DND-41 (cell line): ENCODE data around the gene TGFA.

Source experiments
- ATAC-seq: fragments of 200-7000 bp; cut with Tn5 transposase; 3 replicates; pipeline ENCODE4 v1.9.1; 2021; ENCODE audit warnings: low read depth; ENCODE audit not compliant: insufficient read depth
- DNase-seq: peaks from one replicate; pipeline ENCODE4 v3.0.0-alpha.2; 2020
- H2AFZ ChIP-seq: 2 replicates; pipeline ENCODE4 v1.6.0; 2012; ENCODE audit warnings: low read depth, low read length
- H3K27ac ChIP-seq: 2 replicates; pipeline ENCODE4 v1.5.1; 2012; ENCODE audit warnings: low read length, inconsistent platforms
- H3K27me3 ChIP-seq: fragments of 200-600 bp; sonication (generic); 2 replicates; pipeline ENCODE4 v1.6.0; 2012; ENCODE audit warnings: low read length, mild to moderate bottlenecking, inconsistent platforms; ENCODE audit not compliant: insufficient read depth, poor library complexity
- H3K36me3 ChIP-seq: 2 replicates; pipeline ENCODE4 v1.5.1; 2012; ENCODE audit warnings: low read length, inconsistent platforms; ENCODE audit not compliant: insufficient read depth
- H3K4me1 ChIP-seq: 2 replicates; pipeline ENCODE4 v1.5.1; 2012; ENCODE audit warnings: mild to moderate bottlenecking, low read length; ENCODE audit not compliant: insufficient read depth
- H3K4me2 ChIP-seq: 2 replicates; pipeline ENCODE4 v1.6.0; 2012; ENCODE audit warnings: mild to moderate bottlenecking, moderate library complexity, low read length, inconsistent platforms; ENCODE audit not compliant: insufficient read depth
- H3K4me3 ChIP-seq, 2 experiments: fragments of 200-600 bp in 1 of 2; shearing (Covaris generic) in 1 of 2; 2 replicates each; pipeline ENCODE4 v1.5.1; 2012 to 2016; ENCODE audit warnings: inconsistent platforms in 2 of 2, low read length in 2 of 2, mild to moderate bottlenecking in 2 of 2, low read depth in 1 of 2, moderate library complexity in 1 of 2
- H3K79me2 ChIP-seq: 2 replicates; pipeline ENCODE4 v1.6.0; 2012; ENCODE audit warnings: low read length, inconsistent platforms; ENCODE audit not compliant: insufficient read depth
- H3K9ac ChIP-seq: 2 replicates; pipeline ENCODE4 v1.6.0; 2012; ENCODE audit warnings: low read depth, mild to moderate bottlenecking, inconsistent platforms, low read length, moderate library complexity
- H3K9me3 ChIP-seq: 2 replicates; pipeline ENCODE4 v1.5.1; 2012; ENCODE audit warnings: low read length, moderate library complexity, mild to moderate bottlenecking, inconsistent platforms; ENCODE audit not compliant: insufficient read depth, severe bottlenecking
- H4K20me1 ChIP-seq: 2 replicates; pipeline ENCODE4 v1.6.0; 2012; ENCODE audit warnings: low read length; ENCODE audit not compliant: insufficient read depth
- EZH2 ChIP-seq: IDR thresholded peaks from 3 replicates; pipeline ENCODE4 v1.6.1; 2012; ENCODE audit warnings: borderline replicate concordance, low read depth, mild to moderate bottlenecking, moderate library complexity, low read length, inconsistent platforms; ENCODE audit not compliant: severe bottlenecking
- TF ChIP-seq, protein P1 (sequence below): IDR thresholded peaks from 2 replicates; pipeline ENCODE4 v1.5.1; 2012; ENCODE audit warnings: borderline replicate concordance, low read length, moderate library complexity, mild to moderate bottlenecking; ENCODE audit not compliant: poor library complexity, severe bottlenecking; ENCODE audit errors: extremely low read depth

Gene TGFA

DNA sequence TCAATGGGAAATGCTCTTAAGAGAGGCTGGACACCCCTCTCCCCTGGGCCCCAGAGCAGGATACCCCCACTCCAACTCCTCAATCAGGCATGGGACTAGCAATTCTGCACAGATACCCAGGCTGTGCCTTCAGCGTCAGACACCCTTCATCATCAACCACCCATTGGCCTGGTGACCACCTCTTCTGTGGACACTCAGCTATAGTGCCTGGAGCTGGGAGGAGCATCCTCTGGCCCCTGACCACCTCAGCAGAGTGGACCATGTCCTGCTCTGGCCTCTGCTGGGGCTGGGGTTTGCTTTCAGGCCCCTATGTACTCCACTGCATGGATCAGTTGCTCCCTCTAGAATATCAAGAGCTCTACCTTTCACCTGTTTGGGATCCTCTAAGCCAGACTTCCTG lies 35.1 kb downstream of the TGFA start:
- H3K27me3 ChIP-seq, result peaks cover 8% of the 10 kb centered on the region
- H4K20me1 ChIP-seq, result no peaks in the 10 kb centered on the region
- H3K79me2 ChIP-seq, result no peaks in the 10 kb centered on the region
- no peak overlapping the region for H2AFZ ChIP-seq
- H3K4me1 ChIP-seq, result 0 out of 2 replicates have a peak, but pooled peaks cover under 1% of the 10 kb centered on the region
- no peak overlapping the region for H3K4me3 ChIP-seq
- H3K9me3 ChIP-seq, result no peaks in the 10 kb centered on the region
- no peak overlapping the region for H3K4me2 ChIP-seq
- H3K36me3 ChIP-seq, result no peaks in the 10 kb centered on the region
- TF ChIP-seq, protein P1, sequence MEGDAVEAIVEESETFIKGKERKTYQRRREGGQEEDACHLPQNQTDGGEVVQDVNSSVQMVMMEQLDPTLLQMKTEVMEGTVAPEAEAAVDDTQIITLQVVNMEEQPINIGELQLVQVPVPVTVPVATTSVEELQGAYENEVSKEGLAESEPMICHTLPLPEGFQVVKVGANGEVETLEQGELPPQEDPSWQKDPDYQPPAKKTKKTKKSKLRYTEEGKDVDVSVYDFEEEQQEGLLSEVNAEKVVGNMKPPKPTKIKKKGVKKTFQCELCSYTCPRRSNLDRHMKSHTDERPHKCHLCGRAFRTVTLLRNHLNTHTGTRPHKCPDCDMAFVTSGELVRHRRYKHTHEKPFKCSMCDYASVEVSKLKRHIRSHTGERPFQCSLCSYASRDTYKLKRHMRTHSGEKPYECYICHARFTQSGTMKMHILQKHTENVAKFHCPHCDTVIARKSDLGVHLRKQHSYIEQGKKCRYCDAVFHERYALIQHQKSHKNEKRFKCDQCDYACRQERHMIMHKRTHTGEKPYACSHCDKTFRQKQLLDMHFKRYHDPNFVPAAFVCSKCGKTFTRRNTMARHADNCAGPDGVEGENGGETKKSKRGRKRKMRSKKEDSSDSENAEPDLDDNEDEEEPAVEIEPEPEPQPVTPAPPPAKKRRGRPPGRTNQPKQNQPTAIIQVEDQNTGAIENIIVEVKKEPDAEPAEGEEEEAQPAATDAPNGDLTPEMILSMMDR, result no peak
- no peak for TF ChIP-seq EZH2
- no peak overlapping the region for H3K9ac ChIP-seq
- H3K27ac ChIP-seq, result no peak overlapping the region
- DNase-seq, result no peak
- no peak for ATAC-seq

DNA sequence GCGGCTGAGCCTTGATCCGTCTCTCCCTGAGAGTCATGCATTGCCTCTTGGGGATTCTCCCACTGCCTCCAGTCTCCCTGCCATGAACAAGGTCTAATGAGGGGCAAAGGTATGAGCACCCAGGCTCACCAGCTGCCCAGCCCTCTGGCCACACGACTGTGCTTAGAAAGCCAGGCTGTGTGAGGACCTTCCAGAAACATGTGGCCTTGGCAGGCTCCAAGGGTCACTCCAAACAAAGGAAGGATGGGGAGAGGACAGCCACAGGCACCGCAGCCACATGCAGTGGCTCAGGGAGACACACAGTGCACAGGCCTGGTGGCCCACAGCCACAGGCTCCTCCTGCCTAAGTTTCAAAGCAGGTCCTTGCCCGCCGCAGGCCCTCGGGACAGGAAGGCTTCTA lies 35.8 kb downstream of the TGFA start:
- no peak overlapping the region for H3K4me2 ChIP-seq
- no peak overlapping the region for H2AFZ ChIP-seq
- no peaks in the 10 kb centered on the region for H3K79me2 ChIP-seq
- ATAC-seq (no peak), DNase-seq (no peak)
- no peak overlapping the region for H3K9ac ChIP-seq
- H4K20me1 ChIP-seq, result no peaks in the 10 kb centered on the region
- H3K27me3 ChIP-seq, result peaks cover 11% of the 10 kb centered on the region
- H3K4me3 ChIP-seq, result no peak overlapping the region
- H3K9me3 ChIP-seq, result no peaks in the 10 kb centered on the region
- H3K36me3 ChIP-seq, result no peaks in the 10 kb centered on the region
- TF ChIP-seq EZH2, result no peak
- TF ChIP-seq, protein P1, result no peak
- no peaks in the 10 kb centered on the region for H3K4me1 ChIP-seq
- no peak overlapping the region for H3K27ac ChIP-seq

DNA sequence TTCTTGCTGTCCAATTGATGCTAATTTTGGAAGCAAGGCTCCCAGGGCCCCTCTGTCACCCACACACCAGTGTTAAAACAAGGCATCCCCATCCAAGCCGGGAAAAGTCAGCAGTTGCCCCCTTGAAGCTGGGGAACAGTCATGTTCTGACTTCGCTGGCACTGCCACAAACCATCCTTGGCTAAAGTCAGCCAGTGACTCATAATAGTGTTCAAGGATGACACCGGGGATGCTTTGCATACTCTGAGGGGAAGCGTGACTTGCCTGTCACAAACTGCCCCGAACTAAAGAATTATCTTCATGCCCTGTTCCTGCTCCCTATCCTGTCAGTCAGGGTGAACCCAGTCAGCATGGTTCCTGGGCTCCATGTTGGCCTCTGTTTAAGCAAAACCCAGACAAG lies 37.0 kb downstream of the TGFA start:
- H3K4me1 ChIP-seq, result no peaks in the 10 kb centered on the region
- H3K27me3 ChIP-seq, result peaks cover 11% of the 10 kb centered on the region
- no peaks in the 10 kb centered on the region for H3K9me3 ChIP-seq
- H3K79me2 ChIP-seq, result no peaks in the 10 kb centered on the region
- no peak overlapping the region for H3K4me2 ChIP-seq
- no peak overlapping the region for H3K27ac ChIP-seq
- no peak overlapping the region for H2AFZ ChIP-seq
- no peaks in the 10 kb centered on the region for H4K20me1 ChIP-seq
- H3K36me3 ChIP-seq, result no peaks in the 10 kb centered on the region
- no peak for TF ChIP-seq EZH2
- TF ChIP-seq, protein P1, result no peak
- H3K9ac ChIP-seq, result no peak overlapping the region
- no peak overlapping the region for H3K4me3 ChIP-seq
- ATAC-seq (no peak), DNase-seq (no peak)

DNA sequence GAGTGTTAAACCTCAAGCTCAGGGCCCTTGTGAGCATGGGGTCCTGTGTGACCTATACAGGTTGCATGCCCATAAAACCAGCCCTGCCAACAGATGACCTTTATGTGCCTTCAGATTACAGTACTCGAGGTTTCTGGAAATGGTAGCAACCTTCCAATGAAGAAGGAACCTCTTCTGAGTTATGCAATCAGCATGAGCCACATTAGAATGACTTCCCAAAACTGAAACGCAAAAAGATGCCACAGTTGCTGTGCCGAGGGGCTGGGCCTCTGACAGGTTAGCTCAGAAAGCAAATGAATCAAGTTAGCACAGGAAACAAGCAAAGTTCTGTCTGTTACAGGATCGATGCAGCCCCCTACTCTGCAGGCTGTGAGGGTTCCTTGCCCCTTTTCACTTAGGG lies 37.7 kb downstream of the TGFA start:
- H3K79me2 ChIP-seq, result no peaks in the 10 kb centered on the region
- H3K4me1 ChIP-seq, result no peaks in the 10 kb centered on the region
- no peak overlapping the region for H3K4me2 ChIP-seq
- H3K27me3 ChIP-seq, result peaks cover 11% of the 10 kb centered on the region
- no peaks in the 10 kb centered on the region for H3K9me3 ChIP-seq
- H3K4me3 ChIP-seq, result no peak overlapping the region
- ATAC-seq (no peak), DNase-seq (no peak)
- TF ChIP-seq, protein P1, result no peak
- no peak for TF ChIP-seq EZH2
- H2AFZ ChIP-seq, result no peak overlapping the region
- H3K9ac ChIP-seq, result no peak overlapping the region
- no peaks in the 10 kb centered on the region for H3K36me3 ChIP-seq
- H4K20me1 ChIP-seq, result no peaks in the 10 kb centered on the region
- no peak overlapping the region for H3K27ac ChIP-seq
